GM06990 (cell line): Measurements from ENCODE around the gene PC.

Experiments
- DNase-seq: peaks from one replicate; pipeline ENCODE4 v3.0.0-alpha.2; 2011; ENCODE audit not compliant: insufficient read length; ENCODE audit errors: extremely low read depth
- H3K27me3 ChIP-seq: replicated peaks from 2 replicates; pipeline ENCODE4 v1.6.0; 2011; ENCODE audit warnings: low read length; ENCODE audit not compliant: control insufficient read depth, insufficient read depth
- H3K36me3 ChIP-seq: 2 replicates; pipeline ENCODE4 v1.5.1; 2011; ENCODE audit warnings: low read length; ENCODE audit not compliant: control insufficient read depth, insufficient read depth
- H3K4me3 ChIP-seq: replicated peaks from 2 replicates; pipeline ENCODE4 v1.5.1; 2011; ENCODE audit warnings: low read depth, mild to moderate bottlenecking, control low read depth, low read length
- TF ChIP-seq, protein P1 (sequence below): IDR thresholded peaks from 2 replicates; pipeline ENCODE4 v1.5.1; 2011; ENCODE audit warnings: low read length, control low read depth, mild to moderate bottlenecking, inconsistent platforms; ENCODE audit not compliant: insufficient read depth, poor library complexity, severe bottlenecking

Gene PC

DNA sequence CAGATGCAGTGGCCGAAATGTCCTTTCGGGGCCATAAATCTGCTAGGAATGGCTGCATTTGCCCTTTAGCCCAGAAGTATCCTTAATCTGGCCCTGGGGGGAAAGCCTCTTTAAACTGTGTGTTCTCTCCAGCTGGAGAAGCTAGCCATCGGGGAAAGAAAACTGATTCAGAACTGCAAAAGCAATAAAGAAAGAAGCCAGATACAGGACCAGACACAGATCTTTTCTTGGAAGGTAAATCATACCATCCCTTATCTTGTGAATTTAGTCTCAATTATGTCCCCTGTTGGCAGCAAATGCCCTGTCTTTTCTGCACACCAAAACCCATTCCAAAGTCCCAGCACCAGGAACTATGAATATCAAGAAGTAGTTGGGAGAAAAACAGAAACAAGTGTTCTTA lies 25.6 kb downstream of the PC start:
- Histone ChIP-seq H3K27me3 (no peaks in the 10 kb centered on the region), H3K36me3 (no peaks in the 10 kb centered on the region), H3K4me3 (no peak overlapping the region)
- DNase-seq, result no peak
- TF ChIP-seq, protein P1, sequence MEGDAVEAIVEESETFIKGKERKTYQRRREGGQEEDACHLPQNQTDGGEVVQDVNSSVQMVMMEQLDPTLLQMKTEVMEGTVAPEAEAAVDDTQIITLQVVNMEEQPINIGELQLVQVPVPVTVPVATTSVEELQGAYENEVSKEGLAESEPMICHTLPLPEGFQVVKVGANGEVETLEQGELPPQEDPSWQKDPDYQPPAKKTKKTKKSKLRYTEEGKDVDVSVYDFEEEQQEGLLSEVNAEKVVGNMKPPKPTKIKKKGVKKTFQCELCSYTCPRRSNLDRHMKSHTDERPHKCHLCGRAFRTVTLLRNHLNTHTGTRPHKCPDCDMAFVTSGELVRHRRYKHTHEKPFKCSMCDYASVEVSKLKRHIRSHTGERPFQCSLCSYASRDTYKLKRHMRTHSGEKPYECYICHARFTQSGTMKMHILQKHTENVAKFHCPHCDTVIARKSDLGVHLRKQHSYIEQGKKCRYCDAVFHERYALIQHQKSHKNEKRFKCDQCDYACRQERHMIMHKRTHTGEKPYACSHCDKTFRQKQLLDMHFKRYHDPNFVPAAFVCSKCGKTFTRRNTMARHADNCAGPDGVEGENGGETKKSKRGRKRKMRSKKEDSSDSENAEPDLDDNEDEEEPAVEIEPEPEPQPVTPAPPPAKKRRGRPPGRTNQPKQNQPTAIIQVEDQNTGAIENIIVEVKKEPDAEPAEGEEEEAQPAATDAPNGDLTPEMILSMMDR, result no peak

DNA sequence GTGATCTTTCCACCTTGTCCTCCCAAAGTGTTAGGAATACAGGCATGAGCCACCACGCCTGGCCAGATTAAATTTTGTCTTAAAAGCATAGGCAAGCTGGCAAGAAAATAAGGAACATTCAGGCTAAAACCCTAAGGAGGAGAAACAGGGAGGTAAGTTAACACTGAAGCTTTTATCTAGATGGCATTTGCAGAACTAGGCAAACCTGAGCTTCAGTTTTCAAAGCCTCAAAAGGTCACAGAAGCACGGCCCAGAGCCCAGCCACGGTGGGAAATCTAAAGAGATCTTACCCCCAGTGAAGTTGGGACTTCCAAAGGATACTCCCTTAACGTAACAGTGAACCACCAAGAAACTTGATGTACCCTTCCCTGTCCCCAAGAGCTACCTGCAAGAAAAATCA lies 28.4 kb downstream of the PC start:
- no peak overlapping the region for H3K4me3 ChIP-seq
- no peaks in the 10 kb centered on the region for H3K27me3 ChIP-seq
- TF ChIP-seq, protein P1, result no peak
- no peaks in the 10 kb centered on the region for H3K36me3 ChIP-seq
- no peak for DNase-seq

- TF ChIP-seq, protein P1, result no peak
- no peaks in the 10 kb centered on the region for H3K27me3 ChIP-seq
- no peak for DNase-seq
Measured at GRCh38 chr11:66924272-66924671, 33.9 kb downstream of the PC start.

DNA sequence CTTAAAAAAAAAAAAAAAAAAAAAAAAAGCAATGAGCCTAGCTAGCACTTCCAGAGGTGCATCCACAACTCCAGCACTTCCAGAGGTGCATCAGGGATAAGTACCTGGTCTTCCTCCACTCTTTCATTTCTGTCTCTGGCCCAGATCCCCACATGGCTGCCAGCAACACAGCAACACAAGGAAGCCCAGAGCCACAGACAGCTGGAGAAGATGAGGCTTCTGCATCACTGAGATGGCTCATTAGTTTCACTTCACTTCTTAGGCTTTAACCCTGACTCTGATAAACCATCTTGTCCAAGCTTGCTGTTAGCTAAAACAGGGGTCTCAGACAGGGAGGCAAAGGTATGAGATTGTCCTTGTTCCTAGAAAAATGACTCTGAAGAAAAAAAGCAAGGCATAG lies 35.6 kb downstream of the PC start:
- H3K27me3 ChIP-seq, result no peaks in the 10 kb centered on the region
- no peak overlapping the region for H3K4me3 ChIP-seq
- TF ChIP-seq, protein P1, result no peak
- H3K36me3 ChIP-seq, result no peaks in the 10 kb centered on the region
- DNase-seq, result no peak

More at GRCh38 chr11:66924272-66924671, 33.9 kb downstream of the PC start:
- no peak overlapping the region for H3K4me3 ChIP-seq
- no peaks in the 10 kb centered on the region for H3K36me3 ChIP-seq

DNA sequence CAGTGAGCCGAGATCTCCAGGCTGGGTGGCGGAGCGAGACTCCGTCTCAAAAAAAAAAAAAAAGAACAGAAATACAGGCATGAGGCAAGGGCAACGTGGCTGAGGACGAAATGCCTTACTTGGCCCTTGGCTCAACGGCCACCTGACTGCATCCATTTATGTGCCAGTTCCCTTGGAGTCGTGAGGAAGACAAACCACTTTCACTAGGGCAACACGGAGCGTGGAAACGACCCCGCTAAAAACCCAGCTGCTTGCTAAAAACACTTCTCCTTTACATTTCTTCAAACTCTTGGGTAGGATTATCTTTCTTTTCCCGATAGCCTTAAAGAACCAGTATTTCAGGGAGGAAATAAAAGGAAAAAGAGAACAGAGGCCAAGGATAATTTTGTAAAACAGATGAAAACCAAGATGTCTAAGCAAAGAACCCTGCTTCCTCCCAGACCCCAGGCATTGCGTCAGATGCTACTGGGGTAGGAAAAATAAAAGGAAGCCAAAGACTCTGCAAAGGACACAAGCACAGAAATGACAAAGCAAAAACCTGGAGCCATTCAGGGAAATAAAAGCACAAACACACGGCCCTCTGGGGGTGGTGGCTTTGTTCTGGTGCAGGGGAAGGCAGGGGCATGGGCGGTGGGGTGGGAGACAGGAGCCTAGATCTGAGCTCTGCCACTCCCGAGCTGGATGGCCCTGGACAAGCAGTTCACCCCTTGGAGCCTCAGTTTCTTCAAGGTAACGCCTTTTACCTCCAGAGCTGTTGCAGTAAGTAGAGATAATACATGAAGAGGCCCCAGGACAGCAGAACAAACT lies 37.0 kb downstream of the PC start:
- no peak overlapping the region for H3K4me3 ChIP-seq
- DNase-seq, result no peak
- H3K27me3 ChIP-seq, result no peaks in the 10 kb centered on the region
- H3K36me3 ChIP-seq, result no peaks in the 10 kb centered on the region
- TF ChIP-seq, protein P1, result no peak

GRCh38 chr11:66919923-66920322 lies 38.3 kb downstream of the PC start:
- Histone ChIP-seq H3K27me3 (no peaks in the 10 kb centered on the region), H3K36me3 (no peaks in the 10 kb centered on the region), H3K4me3 (no peak overlapping the region)
- no peak for DNase-seq
- TF ChIP-seq, protein P1, result no peak
